NCI-H1436 treated with DMSO at 0.1 percent for 48 hours (cell line): ENCODE results near the gene MAP3K6.
"Not testable (repeated sequence)": the region's sequence is repeated elsewhere in the genome, so short reads cannot be mapped to it uniquely, and the experiment has no call there.

ENCODE experiments used
- DNase-seq: peaks from one replicate; lab custom pipeline; 2025; lab: John Stamatoyannopoulos, UW

The MAP3K6 gene, protein sequence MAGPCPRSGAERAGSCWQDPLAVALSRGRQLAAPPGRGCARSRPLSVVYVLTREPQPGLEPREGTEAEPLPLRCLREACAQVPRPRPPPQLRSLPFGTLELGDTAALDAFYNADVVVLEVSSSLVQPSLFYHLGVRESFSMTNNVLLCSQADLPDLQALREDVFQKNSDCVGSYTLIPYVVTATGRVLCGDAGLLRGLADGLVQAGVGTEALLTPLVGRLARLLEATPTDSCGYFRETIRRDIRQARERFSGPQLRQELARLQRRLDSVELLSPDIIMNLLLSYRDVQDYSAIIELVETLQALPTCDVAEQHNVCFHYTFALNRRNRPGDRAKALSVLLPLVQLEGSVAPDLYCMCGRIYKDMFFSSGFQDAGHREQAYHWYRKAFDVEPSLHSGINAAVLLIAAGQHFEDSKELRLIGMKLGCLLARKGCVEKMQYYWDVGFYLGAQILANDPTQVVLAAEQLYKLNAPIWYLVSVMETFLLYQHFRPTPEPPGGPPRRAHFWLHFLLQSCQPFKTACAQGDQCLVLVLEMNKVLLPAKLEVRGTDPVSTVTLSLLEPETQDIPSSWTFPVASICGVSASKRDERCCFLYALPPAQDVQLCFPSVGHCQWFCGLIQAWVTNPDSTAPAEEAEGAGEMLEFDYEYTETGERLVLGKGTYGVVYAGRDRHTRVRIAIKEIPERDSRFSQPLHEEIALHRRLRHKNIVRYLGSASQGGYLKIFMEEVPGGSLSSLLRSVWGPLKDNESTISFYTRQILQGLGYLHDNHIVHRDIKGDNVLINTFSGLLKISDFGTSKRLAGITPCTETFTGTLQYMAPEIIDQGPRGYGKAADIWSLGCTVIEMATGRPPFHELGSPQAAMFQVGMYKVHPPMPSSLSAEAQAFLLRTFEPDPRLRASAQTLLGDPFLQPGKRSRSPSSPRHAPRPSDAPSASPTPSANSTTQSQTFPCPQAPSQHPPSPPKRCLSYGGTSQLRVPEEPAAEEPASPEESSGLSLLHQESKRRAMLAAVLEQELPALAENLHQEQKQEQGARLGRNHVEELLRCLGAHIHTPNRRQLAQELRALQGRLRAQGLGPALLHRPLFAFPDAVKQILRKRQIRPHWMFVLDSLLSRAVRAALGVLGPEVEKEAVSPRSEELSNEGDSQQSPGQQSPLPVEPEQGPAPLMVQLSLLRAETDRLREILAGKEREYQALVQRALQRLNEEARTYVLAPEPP (N-terminal part only)

DNA sequence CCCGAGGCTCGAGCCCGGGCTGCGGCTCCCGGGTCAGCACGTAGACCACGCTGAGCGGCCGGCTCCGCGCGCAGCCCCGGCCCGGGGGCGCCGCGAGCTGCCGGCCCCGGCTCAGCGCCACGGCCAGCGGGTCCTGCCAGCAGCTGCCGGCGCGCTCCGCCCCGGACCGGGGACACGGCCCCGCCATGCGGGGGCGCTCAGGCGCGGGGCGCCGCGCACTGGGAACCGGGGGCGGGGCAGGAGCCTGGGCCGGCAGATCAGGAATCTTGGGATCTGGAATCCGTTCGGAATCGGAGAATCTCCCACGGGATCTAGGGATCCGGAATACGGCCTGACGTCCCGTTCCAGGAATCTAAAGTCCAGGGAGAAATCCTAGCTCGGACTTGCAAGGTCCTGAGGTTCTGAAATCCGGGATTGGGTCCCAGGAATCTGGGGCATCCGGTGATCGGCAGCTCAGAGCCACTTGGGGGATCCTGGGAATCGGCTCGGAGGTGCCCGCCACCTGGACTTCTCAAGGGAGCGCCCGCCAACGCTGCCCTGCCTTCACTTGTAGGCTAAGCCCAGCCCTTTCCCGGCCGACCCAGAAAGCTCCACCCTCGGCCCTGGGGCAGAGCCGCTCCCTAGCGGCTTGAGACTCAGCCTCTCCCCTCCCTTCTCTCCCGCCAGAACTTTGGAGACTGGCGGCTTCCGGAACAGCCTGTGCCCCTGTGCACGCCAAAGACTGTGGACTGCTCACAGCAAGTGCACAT, at the start of gene MAP3K6:
MAP3K6 (minus strand) TSS at position 551 of the 749 bp plus-strand sequence; CDS start at position 187, 364 bp downstream.
- peak; percentile 55 for DNase-seq

DNA sequence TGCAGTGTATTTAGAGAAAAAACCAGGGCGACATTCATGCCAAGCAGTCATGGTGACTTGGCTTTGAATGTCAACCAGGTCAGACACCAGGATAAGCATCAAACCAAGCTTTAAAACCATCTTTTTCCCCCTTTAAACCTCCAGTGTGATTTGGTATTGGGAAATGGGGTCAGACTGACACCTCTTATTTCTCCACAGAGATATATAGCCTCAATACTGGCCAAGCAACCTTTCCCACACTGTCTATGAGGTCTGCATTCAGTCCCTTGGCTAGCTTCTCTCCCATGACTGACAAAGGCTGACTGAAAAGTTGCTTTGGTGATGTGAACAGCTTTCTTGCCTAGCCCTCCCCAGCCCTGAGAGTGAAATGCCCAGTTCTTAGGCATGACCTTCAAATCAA, 47.3 kb upstream of the MAP3K6 start:
- DNase-seq = no peak

DNA sequence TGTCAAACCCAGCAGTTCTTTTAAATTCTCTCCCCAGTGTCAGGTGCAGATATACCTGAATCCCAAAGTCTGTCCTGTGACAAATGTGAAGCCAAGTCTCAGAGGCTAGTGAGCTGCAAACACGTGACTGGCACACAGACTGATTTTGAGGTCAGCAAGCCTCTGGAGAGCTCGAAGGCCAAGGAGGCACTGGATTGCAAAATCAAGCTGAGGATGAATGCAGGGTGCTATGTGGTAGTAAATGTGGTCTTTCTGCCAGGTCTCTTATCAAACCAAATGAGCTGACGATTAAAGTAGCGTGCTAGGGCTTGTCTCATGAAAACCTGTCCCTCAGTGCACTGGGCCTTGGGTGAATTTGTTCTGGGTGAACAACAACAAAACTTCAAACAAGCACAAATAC, 46.2 kb upstream of the MAP3K6 start:
- DNase-seq = no peak

DNA sequence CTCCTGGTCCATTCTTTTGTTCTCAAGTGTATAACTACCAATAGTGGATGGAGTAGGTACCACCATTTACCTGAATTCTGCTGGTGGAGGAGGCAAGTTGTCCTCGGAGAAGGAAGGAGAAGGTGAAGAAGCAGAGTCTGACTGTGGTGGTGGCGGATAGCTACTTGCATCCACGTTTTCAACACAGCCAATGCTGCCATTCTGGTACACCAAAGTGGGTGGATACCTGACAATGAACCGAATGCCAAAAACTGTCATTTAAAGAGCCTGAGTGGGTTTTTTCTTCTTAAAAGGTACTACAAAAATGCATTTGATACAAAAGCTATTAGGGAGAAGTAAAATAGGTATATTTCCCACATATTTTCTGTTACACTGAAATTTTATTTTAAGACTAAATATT, 45.7 kb upstream of the MAP3K6 start:
- no peak for DNase-seq

DNA sequence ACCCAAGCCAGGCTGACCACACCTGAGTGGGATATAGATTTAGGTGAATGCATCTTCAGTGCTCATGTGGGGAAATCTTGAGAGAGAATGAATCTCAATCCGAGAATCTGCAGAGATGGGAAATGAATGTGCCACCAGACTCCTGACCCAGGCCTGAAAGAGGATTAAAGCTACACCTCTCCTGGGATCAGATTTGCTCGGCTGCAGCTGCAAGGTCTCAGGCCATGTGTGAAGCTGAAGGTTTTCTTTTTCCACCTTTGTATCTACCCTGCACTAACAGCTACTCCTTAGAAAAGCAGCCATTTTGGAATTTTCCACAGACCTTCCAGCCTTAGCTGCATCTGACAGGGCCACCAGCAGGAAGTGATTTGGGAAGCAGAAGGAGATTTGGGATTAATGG, 43.9 kb upstream of the MAP3K6 start:
- DNase-seq = no peak

DNA sequence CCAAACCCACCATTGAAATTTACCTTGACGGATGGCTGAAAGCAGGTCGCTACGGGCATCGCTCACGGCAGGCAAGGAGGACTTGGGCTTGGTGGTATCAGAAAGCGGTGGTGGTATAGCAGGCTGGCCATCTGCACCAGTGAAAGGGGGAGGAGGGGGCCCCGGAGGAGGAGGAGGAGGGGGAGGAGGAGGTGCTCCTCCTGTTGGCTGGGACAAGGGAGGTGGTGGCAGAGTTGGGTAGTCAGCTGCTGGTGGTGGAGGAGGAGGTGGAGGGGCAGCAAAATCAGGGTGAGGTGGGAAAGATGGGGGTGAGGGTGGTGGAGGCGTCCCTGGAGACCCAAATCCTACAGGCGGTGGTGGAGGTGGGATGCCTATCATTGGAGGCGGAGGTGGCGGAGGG, 42.9 kb upstream of the MAP3K6 start:
- no peak for DNase-seq

DNA sequence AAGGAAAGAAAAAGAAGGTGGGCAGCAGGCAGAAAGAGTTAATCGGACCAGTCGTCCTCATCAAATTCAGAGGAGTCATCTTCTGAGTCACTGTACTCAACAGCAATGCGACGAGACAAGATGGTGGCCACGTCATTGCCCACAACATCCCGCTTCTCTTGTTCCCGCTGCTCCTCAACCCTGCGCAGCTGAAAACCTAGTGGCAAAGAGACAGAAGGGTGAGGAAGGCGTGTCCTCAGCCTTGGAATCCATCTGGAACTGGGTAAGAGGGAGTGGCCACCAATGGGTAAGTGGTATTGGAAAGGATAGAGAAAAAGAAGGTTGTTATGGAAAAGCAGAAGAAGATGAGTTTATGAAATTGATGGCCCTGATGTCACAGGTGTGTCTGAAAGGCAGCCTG, 41.4 kb upstream of the MAP3K6 start:
- DNase-seq = no peak

DNA sequence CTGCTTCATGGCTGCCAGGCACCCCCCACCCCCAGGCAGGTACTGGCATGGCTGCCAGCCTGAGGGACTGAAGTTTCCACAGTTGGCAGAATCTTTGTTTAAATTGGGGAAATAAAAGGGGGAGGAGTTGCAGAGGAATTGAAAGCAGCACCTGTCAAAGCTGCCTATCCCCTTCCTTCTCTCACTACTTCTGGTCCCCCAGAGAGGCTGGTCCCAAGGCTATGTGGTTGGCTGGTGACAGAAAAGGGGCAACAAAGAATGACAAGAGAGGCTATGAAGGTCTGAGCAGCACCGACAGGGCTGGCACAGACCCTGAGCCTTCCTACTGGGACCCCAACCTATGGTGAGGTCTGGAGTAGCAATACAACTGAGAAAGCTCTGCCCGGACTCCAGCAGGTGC, 40.0 kb upstream of the MAP3K6 start:
- not testable (repeated sequence) for DNase-seq

DNA sequence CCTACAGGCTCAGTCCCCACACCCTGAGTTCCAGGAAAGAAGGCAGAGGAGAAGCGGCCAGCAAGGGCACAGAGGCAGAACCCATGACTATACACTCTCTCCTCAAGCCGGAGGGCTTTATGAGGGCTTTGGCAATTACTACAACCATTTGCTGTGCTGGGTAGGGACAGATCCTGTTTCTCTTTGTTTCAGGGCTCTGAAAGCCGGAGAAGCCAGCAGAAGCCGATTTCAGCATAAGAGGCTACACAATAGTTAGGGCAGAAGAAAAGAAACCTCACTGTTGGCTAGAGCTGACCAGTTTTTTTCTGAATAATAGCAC, 39.6 kb upstream of the MAP3K6 start:
- no peak for DNase-seq

DNA sequence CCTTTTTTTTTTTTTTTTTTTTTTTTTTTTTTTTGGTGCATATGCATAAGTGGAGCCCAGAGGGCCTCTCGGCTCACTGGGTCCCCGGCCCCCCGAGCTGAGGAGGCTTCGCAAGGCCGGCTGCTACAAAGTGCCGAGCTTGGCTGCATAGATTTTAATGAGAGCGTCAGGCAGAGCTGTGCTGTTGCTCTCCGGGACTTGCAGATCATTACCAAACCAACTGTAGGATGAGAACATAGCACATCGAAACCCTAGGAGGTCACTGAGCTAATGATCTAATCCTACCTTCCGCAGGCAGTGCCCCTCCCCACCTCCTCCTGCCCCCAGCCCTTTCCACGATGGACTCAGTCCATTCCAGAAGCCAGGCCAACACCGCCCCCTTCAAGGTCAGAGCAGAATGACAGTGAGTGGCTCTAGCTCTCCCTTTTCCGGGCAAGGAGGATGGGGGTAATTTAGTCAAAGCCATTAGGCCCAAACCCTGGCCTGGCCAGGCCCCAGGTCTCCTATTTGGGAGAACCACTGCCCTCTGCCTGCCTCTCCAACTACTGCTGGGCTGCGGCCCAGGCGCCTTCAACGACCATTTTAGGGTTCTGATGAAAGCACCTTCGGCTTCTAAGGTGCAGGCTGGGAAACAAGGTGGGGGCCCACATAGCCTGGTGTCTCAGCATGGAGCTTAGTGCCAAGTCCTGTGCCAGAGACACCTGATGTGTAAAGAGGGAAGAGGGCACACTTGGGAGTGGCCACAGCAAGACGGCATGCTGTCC, 39.0 kb upstream of the MAP3K6 start:
- not testable (repeated sequence) for DNase-seq

DNA sequence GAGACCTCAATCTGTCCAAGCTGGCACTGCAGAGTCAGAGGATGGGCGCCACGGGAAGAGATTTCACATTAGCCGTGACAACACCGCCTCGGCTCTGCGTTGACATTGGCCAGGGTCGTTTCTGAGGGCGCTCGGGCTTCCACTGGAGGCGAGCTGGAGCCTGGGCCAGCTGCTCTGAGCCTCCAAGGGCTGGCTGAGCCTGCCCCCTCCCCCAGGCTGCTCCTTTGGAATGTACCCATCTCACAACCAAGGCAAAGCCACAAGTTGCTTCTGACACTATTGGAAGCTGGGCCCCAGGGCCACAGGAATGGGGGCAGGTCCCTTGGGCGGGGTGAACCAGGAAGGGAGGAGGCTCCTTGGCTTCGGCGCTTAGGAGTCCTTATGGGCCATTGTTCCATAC, 38.3 kb upstream of the MAP3K6 start:
- DNase-seq = no peak

DNA sequence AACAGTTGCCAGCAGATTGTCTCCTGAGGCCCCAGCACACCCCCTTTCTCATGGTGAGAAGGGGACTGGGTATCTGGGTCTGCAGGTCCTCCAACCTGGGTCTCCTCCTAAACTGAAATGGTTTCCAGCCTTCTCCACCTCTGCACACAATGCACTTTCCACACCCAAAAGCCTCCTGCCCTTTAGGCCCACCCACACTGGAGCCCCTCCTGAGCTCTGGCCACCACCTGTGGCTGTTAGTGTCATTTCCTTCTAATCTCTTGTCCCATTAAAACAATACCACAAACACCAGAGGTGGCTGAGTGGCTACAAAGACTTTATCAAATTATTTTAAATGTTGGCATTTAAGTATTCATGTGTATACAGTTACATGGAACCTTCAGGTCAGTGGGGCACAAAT, 37.2 kb upstream of the MAP3K6 start:
- DNase-seq = no peak

DNA sequence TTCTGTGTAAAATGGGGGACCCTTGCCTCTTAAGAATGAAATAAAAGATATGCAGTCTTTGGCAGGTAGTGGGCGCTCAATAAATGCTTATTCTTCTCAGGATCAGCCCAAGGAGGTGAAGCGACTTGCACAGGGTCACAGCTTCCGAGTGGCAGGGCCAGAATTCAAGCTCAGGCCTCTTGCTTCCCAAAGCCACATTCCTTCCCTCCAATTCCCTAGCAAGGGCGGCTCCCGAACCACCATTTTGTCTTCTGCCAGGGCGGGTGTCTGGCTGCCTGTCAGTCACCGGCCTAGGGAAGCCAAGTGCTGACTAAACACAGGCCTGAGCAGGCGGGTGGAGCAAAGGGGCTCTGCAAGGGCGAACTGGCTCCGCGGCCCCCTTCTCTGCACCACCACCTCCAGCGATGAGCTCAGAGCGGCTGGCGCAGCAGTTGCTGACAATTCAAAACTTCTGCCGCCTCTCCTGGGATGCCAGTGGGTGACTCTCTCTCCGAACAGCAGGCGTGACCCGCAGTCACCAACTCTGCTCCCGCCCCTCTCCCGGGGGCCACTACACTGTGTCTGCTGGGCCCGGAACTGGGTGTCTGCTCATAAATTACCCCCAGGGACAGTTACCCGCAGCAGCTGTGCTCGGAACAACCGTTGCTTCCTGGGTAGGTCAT, 36.4 kb upstream of the MAP3K6 start:
- DNase-seq = no peak

DNA sequence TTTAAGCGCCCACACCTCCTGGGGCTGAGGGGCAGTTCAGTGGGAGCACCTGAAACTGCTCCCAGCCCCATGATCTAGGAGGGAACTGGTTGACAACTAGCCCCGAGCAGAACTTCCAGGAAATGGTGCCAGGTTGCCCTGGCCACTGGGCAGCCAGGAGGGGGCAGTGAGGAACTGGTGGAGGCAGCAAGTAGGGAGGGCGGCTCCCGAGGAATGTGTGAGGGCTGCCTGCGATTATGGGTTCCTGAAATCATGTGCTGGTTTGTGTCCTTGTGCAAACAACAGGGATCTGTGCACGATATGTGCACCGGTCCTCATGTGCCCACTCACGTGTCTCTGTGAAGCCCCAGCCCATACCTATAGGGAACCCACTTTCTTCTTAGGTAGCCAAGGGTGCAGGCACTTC, 35.6 kb upstream of the MAP3K6 start:
- DNase-seq = no peak

DNA sequence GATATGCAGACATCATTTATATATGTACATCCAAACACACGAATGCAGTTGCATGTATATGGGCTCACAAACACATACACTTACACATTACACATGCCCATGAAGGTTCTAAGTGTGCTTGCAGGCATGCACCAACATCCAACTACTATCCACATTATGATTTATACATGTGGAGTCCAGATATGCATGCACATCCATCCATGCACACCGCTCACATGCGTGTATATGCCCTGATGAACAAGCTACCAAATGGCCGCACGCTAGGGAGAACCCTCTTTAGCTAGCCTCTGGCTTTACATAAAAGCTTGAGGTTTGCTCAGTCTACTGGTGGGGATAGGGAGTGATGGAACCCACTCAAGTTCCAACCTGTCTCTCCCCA, 34.2 kb upstream of the MAP3K6 start:
- no peak for DNase-seq

DNA sequence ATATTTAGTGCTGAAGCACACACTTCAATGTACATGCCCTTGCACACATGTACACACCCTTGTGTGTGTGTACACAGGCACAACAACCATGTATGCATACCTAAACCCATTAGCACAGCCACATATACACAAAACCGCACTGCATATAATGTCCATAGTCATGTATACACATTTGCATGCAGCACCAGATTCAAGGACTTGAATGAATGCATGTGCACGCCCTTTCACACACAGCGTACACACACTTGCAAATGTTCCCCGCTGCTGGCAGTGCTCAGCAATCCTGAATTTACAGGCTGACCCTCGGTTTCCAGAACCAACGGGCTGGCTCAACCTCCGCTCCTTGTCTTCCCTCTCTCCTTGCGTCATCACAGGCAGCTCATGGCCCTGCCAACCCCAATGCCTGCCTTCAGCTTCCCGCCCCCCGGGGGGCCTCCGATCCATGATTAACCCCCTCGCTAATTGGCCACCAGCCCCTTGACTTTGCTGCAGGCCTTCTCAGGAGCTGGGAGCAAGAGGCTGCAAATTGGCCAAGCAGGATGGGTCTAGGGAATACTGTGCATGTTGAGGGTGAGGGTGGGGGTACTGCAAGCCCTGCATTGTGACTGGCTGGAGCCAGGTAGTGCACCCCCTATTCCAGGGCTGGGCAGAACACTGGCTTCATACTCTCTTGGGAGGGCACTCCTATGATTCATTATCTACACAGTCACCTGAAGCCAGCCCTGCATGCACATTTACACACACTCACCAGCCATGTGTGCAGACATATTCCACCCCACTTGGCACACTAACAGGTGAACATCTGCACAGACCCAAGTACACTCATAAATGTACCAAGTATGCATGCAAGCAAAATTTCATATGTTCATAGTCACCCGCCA, 33.6 kb upstream of the MAP3K6 start:
- DNase-seq = no peak

DNA sequence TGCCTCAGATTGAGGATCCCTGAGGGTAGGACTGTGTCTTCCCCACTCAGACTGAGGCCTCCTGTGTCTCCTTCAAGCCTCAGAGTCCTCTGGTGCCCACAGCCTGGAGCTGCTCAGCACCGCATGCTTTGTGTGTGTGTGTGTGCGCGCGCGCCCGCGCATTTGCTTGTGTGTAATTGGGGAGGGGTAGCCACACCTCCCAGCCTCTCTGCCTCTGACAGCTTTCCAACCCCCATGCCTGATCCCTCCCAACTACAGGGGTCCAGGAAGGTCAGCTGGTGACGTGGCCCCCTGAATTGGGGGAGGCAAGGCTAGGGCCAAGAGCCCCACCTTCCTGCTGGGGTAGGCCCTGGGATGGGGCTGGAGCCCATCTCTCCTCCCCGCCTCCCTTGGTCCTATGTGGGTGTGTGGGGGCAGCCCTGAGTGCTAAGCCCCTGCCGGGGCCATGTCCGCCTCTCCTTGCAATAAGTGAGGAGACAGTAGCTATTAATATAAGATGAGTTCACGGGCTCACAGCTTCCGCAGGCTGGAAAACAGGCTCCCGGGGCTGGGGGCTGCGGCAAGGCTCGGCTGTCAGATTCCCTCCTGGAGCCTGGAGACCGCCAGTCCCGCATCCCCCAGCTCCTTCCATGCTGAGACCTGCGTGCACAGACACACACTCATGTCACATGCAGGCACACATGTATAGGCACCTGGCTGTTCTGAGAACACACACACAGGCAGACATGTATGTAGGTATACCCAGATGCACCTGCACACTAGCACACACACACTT, 32.7 kb upstream of the MAP3K6 start:
- no peak for DNase-seq

DNA sequence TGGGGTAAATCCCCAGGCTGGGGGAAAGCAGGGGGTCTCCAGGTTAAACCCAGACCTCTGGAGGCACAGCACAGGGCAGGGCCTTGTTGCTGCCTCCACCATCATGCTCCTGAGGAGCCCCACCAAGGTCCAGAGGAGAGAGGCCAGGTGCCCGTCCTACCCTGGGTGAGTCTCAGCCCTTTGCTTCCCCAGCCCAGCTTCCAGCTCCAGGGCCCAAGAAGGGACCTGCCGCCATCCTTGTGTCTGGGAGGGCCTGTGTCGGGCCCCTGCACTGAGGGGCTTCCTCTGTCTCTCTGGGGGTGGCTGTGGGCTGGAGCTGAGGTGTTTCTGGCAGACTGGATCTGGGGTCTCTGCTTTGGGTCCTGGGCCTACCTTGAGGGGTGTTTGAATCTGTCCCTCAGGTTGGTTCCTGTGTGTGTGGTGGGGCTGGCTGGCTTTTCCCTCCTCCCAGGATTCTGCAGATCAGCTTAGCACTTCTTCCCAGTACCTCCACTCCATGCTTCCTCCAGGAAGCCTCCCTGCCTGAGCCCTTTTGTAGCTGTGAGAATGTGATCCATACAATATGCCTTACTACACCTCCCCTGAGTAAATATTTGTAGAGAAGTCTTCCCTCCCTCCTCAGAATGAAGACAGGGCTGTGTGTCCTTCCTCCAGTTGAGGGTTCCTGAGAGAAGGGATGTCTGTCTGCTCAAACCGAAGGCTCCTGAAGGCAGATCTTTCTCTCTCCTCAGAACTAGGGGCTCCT, 31.8 kb upstream of the MAP3K6 start:
- DNase-seq = no peak
